ENCODE data around the gene TMEM151A.
A peak's percentile ranks its signal among the peaks of the same experiment; 100 is the strongest.
"Not testable (repeated sequence)": the region's sequence is repeated elsewhere in the genome, so short reads cannot be mapped to it uniquely, and the experiment has no call there.

TMEM151A gene

GRCh38 chr11:66267379-66268243 lies 24.1 kb upstream of the TMEM151A start:
- DNase-seq, result peak; percentile 95

GRCh38 chr11:66268244-66268951 lies 23.3 kb upstream of the TMEM151A start, which contains the start of gene RAB1B:
Gene RAB1B, plus strand, starts transcription at chr11:66268639. Its CDS starts 41 bp downstream, at chr11:66268680.
- peak; percentile 95 for DNase-seq

DNA sequence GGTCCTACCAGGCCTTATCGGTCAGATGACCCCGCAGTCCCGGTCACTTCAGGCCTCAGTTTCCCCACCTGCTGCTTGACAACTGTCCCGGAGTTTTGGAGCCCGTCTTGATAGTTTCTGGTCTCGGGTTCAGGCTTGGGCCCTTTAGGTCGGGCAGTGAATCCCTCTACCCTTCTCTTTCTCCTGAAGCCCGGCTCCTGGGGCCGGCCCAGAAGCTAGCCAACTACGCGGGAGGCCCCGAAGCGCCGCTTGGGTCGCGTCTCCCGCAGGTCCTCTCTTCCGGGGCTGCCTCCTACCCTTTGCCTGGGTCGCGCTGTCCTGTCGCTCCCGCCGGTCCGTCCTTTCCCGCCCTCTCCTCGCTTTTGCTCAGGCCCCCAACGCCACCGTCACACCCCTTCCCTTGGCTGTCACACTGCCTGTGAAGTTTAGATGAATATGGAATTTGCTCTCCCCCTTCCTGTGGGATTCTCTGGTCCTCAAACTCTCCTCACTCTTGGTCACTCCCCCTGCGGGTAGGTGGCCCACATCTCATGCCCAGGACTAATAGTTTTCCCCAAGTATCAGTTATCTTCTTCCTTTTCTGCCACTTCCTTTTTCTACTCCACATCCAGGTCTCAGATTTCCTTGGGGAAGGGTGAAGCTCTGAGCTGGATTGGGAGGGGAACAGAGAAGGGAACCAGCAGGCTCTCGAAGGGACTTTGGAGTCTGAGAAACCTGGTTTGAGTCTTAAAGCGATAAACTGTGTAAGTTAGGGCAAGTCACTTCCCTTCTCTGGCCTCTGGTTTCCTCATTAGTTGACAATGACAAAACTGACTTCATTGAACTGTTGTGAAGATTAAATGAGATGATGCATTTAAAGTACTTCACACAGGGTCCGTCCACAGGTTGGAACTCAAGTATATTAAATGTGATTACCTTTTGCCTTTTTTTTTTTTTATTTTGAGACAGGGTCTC lies 22.5 kb upstream of the TMEM151A start:
- DNase-seq, result peak; percentile 63

DNA sequence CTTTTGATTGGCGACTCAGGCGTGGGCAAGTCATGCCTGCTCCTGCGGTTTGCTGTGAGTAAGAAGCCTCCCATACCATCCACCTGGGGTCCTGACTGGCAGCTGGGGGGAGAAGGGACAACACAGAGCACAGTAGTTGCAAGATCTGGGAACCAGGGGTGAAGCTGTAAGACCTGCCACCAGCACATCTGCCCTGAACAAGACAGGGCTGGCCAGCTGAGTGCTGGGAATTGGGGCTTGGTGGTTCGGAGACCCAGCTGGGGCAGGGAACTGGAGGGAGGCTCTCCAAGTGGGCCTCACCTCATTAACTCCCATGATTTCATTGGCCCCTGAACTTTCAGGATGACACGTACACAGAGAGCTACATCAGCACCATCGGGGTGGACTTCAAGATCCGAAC lies 19.9 kb upstream of the TMEM151A start:
- DNase-seq, result no peak

DNA sequence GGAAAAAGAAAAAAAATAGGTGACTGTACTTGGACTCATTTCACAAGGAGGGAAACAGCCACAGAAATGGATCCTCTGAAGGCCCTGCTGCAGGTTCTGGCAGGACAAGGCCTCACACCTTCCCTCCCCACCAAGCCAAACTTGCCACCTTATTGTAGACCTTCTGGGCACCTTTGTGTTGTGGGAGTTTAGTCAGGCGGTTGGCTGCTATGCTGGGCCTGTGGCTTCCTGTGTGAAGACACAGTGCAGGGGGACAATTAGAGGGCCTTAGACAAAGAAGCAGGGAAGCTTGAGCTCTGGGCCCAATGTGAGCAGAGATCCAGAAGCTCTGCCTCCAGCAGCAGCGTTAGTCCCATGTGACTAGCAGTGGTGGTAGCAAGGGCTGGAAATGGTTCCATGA lies 19.1 kb upstream of the TMEM151A start:
- no peak for DNase-seq

DNA sequence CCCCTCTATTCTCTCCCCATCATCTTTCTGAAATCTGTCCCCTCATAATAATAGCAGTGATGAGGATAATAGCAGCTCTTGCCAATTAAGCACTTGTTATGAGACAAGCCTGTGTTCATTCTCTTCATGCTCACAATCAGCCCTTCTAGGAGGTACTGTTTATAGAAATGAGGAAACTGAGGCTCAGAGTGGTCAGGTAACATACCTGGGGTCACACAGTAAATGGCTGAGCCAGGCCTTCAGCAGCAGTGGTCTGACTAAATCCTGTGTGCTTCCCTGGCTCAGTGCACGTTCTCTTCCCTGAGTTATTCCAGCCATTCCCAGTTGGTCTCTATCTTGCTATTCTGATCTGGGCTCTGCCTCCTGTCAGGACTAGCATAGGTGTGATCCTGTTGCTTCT lies 17.5 kb upstream of the TMEM151A start:
- DNase-seq, result no peak

DNA sequence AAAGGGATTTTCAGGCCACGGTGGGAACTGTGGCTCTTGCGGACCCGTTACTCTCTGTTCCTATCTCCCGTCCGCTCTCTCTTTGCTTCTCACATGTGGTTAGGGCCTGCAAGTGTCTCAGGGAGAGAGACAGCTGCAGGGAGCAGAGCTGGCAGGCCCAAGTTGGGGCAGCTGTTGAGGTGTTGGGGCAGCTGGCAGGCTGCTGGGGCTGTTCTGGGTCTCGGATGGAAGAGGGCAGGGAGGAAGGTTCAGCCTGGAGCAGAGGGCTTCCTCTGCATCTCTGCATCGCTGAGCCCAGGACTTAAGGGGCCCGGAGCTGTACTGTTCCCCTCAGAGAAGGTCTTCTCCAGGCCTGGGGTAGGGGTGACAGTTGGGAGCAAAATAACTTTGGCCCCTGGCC lies 16.3 kb upstream of the TMEM151A start:
- no peak for DNase-seq

GRCh38 chr11:66275984-66276612 lies 15.6 kb upstream of the TMEM151A start:
- no peak for DNase-seq

DNA sequence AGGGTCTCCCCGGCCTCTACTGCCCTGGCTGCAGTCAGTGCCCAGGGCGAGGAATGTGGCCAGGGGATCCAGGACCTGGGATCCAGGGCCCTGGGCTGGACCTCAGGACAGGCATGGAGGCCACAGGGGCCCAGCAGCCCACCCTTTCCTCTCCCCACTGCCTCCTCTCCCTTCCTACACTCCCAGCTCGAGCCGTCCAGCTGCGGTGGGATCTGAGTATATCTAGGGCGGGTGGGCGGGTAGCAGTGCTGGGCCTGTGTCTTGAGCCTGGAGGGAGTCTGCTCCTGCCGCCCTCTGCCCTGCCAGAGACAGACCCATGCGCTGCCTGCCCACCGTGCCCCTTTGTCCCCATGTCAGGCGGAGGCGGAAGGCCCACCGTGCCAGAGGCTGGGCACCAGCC lies 15.1 kb upstream of the TMEM151A start:
- not testable (repeated sequence) for DNase-seq

- not testable (repeated sequence) for DNase-seq
Observed at GRCh38 chr11:66277064-66277463, 14.6 kb upstream of the TMEM151A start.

DNA sequence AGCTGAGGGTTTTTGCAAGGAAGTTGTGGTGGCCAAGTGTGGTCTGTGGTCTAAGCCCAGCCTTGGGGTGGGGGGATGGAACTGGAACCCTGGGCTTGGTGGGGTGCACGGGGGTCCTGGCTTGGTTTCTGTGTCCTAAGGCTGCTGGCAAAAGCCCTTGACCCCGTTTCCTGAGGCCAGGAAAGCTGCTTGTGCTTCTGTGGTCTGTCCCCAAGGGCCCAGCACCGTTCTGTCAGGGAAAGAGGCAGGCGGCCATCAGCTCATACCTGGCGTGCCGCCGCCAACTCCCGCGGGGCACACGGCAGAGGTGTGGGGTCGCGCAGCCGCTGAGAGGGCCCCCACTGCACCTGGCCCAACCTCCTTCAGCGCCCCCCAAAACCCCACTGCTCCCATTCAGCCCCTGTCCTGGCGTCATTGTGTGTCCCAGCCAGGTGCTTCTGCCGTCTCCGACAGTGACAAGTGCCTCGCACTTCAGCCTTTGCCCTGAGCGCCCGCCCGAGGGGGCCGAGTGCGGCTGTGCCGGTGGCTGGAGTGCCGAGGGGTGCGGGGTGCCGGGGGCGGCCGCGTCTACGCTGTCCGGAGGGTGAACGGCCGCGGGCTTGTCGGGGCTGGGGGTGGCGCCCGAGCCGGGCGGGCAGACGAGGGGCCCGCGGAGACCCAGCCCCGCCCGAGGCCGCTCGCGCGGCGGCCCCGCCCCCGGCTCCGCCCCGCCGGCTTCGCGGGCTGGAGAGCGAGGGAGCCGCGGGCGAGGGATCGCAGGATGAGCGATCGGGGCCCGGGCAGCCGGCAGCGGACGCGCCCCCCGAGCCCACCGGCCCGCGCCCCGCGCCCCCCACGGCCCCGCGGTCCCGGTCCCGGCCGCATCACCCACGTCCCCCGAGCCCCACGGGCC lies 14.0 kb upstream of the TMEM151A start, which contains the start of gene CNIH2:
CNIH2 (plus strand) TSS at position 705 of the 892 bp plus-strand sequence. CDS start 282 bp downstream, outside the sequence.
- peak; percentile 55 for DNase-seq

- no peak for DNase-seq
Observed at GRCh38 chr11:66278363-66279091, 13.2 kb upstream of the TMEM151A start.

- DNase-seq, result no peak
Observed at GRCh38 chr11:66279092-66279734, 12.5 kb upstream of the TMEM151A start.

- no peak for DNase-seq
Observed at GRCh38 chr11:66280428-66280827, 11.3 kb upstream of the TMEM151A start.

DNA sequence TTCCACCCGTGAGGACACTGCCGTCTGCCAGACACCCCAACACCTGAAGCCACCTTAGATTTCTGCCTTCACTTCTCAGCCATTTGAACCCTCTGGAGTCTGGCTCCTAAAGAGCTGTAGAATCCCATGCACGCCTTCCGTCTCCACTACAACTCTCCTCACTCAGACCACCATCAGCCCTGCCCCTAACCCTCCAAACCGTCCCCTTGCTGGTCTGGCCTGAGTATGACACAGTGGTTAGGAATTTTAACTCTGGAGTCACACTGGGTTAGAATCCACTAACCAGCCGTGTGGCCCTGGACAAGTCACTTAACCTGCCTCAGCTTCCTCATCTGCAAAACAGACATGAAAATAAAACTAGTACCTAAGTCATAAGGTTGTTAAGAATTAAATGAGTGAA lies 10.7 kb upstream of the TMEM151A start:
- no peak for DNase-seq

DNA sequence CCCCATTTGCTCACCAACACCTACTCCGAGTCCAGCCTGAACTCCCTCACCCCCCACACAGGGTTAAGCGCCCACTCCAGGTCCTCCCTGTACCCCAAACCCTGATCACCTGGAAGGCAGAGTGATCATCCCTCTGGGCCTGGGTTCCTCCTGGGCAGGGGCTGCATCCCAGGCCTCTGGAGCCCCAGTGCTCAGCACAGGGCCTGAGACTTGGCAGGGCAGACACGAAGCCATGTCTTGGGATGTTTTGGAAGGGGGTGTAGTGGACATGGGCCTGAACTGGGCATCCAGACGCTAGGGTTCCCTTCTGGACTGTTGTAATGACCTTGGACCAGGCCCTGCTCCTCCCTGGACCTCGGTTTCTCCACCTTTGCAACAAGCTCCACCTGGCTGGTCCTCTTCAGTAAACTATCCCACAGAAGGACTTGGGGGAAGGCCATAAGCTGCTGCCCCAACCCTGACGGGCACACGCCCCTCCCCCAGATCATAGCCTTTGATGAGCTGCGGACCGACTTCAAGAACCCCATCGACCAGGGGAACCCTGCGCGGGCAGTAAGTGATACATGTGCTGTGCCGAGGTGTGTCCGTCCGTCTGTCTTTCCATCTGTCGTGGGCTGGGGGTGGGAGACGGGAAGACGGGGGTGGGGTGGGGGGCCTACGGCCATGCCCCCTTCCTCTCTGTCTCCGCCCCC lies 9.8 kb upstream of the TMEM151A start:
- no peak for DNase-seq

DNA sequence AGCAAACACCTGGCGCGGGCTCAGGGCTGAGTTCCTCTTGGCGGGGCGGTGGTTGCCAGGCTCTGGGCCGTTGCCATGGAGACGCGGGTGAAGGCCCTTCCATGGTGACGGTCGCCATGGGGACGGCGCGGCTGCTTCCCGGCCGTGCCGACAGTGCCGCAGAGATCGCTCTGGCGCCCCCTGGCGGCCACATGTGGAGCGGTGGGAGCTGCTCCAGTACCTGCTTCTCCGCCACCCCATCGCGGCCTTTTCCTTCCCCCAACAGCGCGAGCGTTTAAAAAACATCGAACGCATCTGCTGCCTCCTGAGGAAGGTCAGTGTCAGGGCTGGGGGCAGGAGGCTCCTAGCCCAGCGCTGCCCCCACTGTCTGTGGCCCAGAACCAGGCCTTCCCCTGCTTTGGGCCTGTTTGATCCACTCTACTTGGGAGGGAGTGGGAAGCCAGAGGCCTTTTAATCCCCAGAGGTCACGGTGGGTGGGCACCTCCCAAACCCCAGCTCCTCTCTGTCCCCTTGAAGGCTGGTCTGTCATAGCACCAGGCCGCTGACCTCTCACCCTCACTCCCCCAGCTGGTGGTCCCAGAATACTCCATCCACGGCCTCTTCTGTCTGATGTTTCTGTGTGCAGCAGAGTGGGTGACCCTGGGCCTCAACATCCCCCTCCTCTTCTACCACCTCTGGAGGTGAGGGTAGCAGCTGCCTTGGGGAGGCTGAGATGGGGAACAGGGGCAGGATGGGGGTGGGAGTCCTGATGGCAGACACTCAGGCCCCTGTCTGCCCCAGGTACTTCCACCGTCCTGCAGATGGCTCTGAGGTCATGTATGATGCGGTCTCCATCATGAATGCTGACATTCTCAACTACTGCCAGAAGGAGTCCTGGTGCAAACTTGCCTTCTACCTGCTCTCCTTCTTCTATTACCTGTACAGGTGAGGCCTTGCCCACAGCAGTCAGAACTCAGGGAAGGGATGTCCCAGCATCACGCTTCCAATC lies 8.9 kb upstream of the TMEM151A start:
- DNase-seq, result peak; percentile 82

Measured in right kidney (tissue), 1 donor.